SK-N-SH treated with all-trans-retinoic acid at 6 μM for 48 hours (cell line): ENCODE results near the gene PCBP3.
"Not testable (repeated sequence)": the region's sequence is repeated elsewhere in the genome, so short reads cannot be mapped to it uniquely, and the experiment has no call there.

Source experiments
- ATAC-seq: fragments of 200-7000 bp; cut with Tn5 transposase; 3 replicates; pipeline ENCODE4 v1.9.1; 2020; ENCODE audit warnings: mild to moderate bottlenecking, moderate library complexity
- ARNTL ChIP-seq: fragments of 450-650 bp; formaldehyde crosslinking; IDR thresholded peaks from 2 replicates; pipeline ENCODE4 v1.5.0; 2020; ENCODE audit warnings: low read depth, mild to moderate bottlenecking, moderate library complexity, borderline replicate concordance
- CSDC2 ChIP-seq: fragments of 250-450 bp; sonication (Bioruptor Pico); IDR thresholded peaks from 2 replicates; pipeline ENCODE4 v1.5.0; 2020; ENCODE audit warnings: mild to moderate bottlenecking, moderate library complexity
- ESRRG ChIP-seq: fragments of 250-450 bp; sonication (Bioruptor Pico); IDR thresholded peaks from 2 replicates; pipeline ENCODE4 v1.6.1; 2021; ENCODE audit warnings: mild to moderate bottlenecking
- GLIS3 ChIP-seq: fragments of 250-450 bp; sonication (Bioruptor Pico); IDR thresholded peaks from 2 replicates; pipeline ENCODE4 v1.5.0; 2020; ENCODE audit warnings: mild to moderate bottlenecking, moderate library complexity
- ISL1 ChIP-seq: fragments of 250-450 bp; sonication (Bioruptor Pico); IDR thresholded peaks from 2 replicates; pipeline ENCODE4 v2.1.2; 2022; ENCODE audit warnings: mild to moderate bottlenecking, moderate library complexity
- OSR1 ChIP-seq: fragments of 250-450 bp; sonication (Bioruptor Pico); IDR thresholded peaks from 2 replicates; pipeline ENCODE4 v1.8.0; 2022; ENCODE audit warnings: moderate library complexity, mild to moderate bottlenecking, inconsistent platforms
- PPARA ChIP-seq: fragments of 250-450 bp; sonication (Bioruptor Pico); IDR thresholded peaks from 2 replicates; pipeline ENCODE4 v1.5.0; 2020; ENCODE audit warnings: mild to moderate bottlenecking, borderline replicate concordance
- RARB ChIP-seq: fragments of 250-450 bp; sonication (Bioruptor Pico); IDR thresholded peaks from 2 replicates; pipeline ENCODE4 v1.8.0; 2021; ENCODE audit warnings: mild to moderate bottlenecking, moderate library complexity
- SNAI2 ChIP-seq: fragments of 250-450 bp; sonication (Bioruptor Pico); IDR thresholded peaks from 2 replicates; pipeline ENCODE4 v1.5.0; 2020; ENCODE audit warnings: mild to moderate bottlenecking, moderate library complexity
- TCF4 ChIP-seq: fragments of 250-450 bp; sonication (Bioruptor Pico); IDR thresholded peaks from 2 replicates; pipeline ENCODE4 v1.8.0; 2021; ENCODE audit warnings: mild to moderate bottlenecking, moderate library complexity, borderline replicate concordance
- TOX ChIP-seq: fragments of 250-450 bp; sonication (Bioruptor Pico); IDR thresholded peaks from 2 replicates; pipeline ENCODE4 v1.8.0; 2021; ENCODE audit warnings: mild to moderate bottlenecking, moderate library complexity, borderline replicate concordance
- ZC3H10 ChIP-seq: fragments of 250-450 bp; sonication (Bioruptor Pico); IDR thresholded peaks from 2 replicates; pipeline ENCODE4 v1.5.1; 2021; ENCODE audit warnings: mild to moderate bottlenecking, moderate library complexity
- ZFP3 ChIP-seq: fragments of 250-450 bp; sonication (Bioruptor Pico); IDR thresholded peaks from 2 replicates; pipeline ENCODE4 v1.5.0; 2020; ENCODE audit warnings: mild to moderate bottlenecking, moderate library complexity
- ZNF565 ChIP-seq: fragments of 450-650 bp; formaldehyde crosslinking; conservative IDR thresholded peaks from 2 replicates; pipeline ENCODE4 v1.5.0; 2020; ENCODE audit warnings: low read depth, mild to moderate bottlenecking, moderate library complexity
- ZNF70 ChIP-seq: fragments of 450-650 bp; formaldehyde crosslinking; IDR thresholded peaks from 2 replicates; pipeline ENCODE4 v1.5.0; 2020; ENCODE audit warnings: mild to moderate bottlenecking, moderate library complexity
- ZNF8 ChIP-seq: fragments of 450-650 bp; formaldehyde crosslinking; IDR thresholded peaks from 2 replicates; pipeline ENCODE4 v1.5.0; 2020; ENCODE audit warnings: mild to moderate bottlenecking, moderate library complexity
- TF ChIP-seq, protein P1 (sequence below): fragments of 250-450 bp; sonication (Bioruptor Pico); IDR thresholded peaks from 2 replicates; pipeline ENCODE4 v1.5.1; 2021; ENCODE audit warnings: mild to moderate bottlenecking, moderate library complexity
- TF ChIP-seq, protein P2 (sequence below): fragments of 250-450 bp; sonication (Bioruptor Pico); IDR thresholded peaks from 2 replicates; pipeline ENCODE4 v1.8.0; 2021; ENCODE audit warnings: low read depth, mild to moderate bottlenecking, moderate library complexity, borderline replicate concordance
- TF ChIP-seq, protein P3 (sequence below): fragments of 250-450 bp; sonication (Bioruptor Pico); IDR thresholded peaks from 2 replicates; pipeline ENCODE4 v1.5.1; 2020; ENCODE audit warnings: low read depth, mild to moderate bottlenecking, moderate library complexity
- TF ChIP-seq, protein P4 (sequence below): fragments of 250-450 bp; sonication (Bioruptor Pico); IDR thresholded peaks from 2 replicates; pipeline ENCODE4 v1.8.0; 2020; ENCODE audit warnings: mild to moderate bottlenecking, moderate library complexity, borderline replicate concordance

The PCBP3 gene

DNA sequence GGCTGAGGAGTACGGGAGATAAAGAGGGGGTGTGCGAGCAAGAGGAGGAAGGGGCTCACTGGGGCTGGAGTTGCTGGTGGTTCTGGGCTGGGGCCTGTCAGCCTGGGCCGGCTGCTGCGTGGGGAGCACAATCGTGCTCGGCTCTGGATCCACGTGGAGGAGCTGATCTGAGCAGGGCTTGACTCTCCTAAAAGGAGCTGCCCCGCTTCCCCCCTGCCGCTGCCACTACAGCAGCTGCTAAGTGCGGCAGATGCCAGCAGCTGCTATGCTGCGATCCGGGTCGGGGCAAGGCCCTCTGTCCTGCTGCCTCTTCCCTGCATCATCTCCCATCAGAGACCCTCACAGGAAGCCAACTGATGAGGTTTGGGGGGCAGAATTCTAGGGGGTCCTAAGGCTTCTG lies 165.9 kb downstream of the PCBP3 start:
- TF ChIP-seq CSDC2 (no peak), ZFP3 (CRISPR knock-in tag) (no peak), ZC3H10 (CRISPR knock-in tag) (no peak), OSR1 (CRISPR knock-in tag) (no peak), PPARA (CRISPR knock-in tag) (no peak), GLIS3 (CRISPR knock-in tag) (no peak), TCF4 (CRISPR knock-in tag) (no peak), ZNF565 (CRISPR knock-in tag) (no peak), ZNF8 (CRISPR knock-in tag) (no peak), TOX (CRISPR knock-in tag) (no peak), ZNF70 (CRISPR knock-in tag) (no peak)
- TF ChIP-seq, protein P1, sequence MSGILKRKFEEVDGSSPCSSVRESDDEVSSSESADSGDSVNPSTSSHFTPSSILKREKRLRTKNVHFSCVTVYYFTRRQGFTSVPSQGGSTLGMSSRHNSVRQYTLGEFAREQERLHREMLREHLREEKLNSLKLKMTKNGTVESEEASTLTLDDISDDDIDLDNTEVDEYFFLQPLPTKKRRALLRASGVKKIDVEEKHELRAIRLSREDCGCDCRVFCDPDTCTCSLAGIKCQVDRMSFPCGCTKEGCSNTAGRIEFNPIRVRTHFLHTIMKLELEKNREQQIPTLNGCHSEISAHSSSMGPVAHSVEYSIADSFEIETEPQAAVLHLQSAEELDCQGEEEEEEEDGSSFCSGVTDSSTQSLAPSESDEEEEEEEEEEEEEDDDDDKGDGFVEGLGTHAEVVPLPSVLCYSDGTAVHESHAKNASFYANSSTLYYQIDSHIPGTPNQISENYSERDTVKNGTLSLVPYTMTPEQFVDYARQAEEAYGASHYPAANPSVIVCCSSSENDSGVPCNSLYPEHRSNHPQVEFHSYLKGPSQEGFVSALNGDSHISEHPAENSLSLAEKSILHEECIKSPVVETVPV, result no peak
- TF ChIP-seq, protein P2, sequence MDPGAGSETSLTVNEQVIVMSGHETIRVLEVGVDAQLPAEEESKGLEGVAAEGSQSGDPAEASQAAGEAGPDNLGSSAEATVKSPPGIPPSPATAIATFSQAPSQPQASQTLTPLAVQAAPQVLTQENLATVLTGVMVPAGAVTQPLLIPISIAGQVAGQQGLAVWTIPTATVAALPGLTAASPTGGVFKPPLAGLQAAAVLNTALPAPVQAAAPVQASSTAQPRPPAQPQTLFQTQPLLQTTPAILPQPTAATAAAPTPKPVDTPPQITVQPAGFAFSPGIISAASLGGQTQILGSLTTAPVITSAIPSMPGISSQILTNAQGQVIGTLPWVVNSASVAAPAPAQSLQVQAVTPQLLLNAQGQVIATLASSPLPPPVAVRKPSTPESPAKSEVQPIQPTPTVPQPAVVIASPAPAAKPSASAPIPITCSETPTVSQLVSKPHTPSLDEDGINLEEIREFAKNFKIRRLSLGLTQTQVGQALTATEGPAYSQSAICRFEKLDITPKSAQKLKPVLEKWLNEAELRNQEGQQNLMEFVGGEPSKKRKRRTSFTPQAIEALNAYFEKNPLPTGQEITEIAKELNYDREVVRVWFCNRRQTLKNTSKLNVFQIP (CRISPR knock-in tag), result no peak
- TF ChIP-seq, protein P3, sequence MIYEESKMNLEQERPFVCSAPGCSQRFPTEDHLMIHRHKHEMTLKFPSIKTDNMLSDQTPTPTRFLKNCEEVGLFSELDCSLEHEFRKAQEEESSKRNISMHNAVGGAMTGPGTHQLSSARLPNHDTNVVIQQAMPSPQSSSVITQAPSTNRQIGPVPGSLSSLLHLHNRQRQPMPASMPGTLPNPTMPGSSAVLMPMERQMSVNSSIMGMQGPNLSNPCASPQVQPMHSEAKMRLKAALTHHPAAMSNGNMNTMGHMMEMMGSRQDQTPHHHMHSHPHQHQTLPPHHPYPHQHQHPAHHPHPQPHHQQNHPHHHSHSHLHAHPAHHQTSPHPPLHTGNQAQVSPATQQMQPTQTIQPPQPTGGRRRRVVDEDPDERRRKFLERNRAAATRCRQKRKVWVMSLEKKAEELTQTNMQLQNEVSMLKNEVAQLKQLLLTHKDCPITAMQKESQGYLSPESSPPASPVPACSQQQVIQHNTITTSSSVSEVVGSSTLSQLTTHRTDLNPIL, result no peak
- ATAC-seq, result no peak

DNA sequence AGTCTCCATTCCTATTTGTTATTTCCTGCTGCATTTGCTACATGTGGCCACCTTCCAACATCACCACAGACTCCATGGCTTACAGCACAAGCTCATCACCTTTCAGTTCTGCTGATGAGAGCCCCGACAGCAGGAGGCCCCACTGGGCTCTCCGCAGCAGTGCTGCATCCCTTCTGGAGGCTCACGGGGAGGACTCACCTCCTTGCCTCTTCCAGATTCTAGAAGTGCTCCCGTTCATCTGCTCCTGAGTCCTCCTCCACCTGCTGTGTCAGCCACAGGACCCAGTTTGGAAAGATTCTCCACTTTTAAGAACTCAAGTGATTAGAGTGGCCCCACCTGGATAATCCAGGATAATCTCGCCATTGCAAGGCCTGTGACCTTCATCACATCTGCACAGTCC lies 167.6 kb downstream of the PCBP3 start:
- no peak for ATAC-seq
- no peak for TF ChIP-seq TCF4 (CRISPR knock-in tag)
- no peak for TF ChIP-seq ZNF70 (CRISPR knock-in tag)
- TF ChIP-seq ISL1, result no peak
- no peak for TF ChIP-seq OSR1 (CRISPR knock-in tag)
- no peak for TF ChIP-seq ESRRG (CRISPR knock-in tag)
- TF ChIP-seq ARNTL (CRISPR knock-in tag), result no peak
- TF ChIP-seq, protein P1, result no peak
- no peak for TF ChIP-seq GLIS3 (CRISPR knock-in tag)
- TF ChIP-seq, protein P4, sequence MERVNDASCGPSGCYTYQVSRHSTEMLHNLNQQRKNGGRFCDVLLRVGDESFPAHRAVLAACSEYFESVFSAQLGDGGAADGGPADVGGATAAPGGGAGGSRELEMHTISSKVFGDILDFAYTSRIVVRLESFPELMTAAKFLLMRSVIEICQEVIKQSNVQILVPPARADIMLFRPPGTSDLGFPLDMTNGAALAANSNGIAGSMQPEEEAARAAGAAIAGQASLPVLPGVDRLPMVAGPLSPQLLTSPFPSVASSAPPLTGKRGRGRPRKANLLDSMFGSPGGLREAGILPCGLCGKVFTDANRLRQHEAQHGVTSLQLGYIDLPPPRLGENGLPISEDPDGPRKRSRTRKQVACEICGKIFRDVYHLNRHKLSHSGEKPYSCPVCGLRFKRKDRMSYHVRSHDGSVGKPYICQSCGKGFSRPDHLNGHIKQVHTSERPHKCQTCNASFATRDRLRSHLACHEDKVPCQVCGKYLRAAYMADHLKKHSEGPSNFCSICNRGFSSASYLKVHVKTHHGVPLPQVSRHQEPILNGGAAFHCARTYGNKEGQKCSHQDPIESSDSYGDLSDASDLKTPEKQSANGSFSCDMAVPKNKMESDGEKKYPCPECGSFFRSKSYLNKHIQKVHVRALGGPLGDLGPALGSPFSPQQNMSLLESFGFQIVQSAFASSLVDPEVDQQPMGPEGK, result no peak
- no peak for TF ChIP-seq SNAI2 (CRISPR knock-in tag)

DNA sequence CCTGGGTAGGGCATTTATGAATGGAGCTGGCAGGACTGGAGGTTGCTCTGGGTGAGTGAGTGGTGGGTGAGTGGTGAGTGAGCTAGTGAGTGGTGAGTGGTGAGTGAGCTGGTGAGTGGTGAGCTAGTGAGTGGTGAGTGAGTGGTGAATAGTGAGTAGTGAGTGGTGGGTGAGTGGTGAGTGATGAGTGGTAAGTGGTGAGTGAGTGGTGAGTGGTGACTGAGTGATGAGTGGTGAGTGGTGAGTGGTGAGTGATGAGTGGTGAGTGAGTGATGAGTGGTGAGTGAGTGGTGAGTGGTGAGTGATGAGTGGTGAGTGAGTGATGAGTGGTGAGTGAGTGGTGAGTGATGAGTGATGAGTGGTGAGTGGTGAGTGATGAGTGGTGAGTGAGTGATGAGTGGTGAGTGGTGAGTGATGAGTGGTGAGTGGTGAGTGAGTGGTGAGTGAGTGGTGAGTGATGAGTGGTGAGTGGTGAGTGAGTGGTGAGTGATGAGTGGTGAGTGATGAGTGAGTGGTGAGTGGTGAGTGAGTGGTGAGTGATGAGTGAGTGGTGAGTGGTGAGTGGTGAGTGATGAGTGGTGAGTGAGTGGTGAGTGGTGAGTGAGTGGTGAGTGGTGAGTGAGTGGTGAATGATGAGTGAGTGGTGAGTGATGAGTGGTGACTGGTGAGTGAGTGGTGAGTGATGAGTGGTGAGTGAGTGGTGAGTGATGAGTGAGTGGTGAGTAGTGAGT lies 170.8 kb downstream of the PCBP3 start:
- not testable (repeated sequence) for ATAC-seq

DNA sequence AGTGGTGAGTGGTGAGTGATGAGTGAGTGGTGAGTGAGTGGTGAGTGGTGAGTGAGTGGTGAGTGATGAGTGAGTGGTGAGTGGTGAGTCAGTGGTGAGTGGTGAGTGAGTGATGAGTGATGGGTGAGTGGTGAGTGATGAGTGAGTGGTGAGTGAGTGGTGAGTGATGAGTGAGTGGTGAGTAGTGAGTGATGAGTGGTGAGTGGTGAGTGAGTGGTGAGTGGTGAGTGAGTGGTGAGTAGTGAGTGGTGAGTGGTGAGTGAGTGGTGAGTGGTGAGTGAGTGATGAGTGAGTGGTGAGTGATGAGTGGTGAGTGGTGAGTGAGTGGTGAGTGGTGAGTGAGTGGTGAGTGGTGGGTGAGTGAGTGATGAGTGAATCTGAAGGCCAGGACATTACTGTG lies 172.3 kb downstream of the PCBP3 start:
- not testable (repeated sequence) for ATAC-seq

DNA sequence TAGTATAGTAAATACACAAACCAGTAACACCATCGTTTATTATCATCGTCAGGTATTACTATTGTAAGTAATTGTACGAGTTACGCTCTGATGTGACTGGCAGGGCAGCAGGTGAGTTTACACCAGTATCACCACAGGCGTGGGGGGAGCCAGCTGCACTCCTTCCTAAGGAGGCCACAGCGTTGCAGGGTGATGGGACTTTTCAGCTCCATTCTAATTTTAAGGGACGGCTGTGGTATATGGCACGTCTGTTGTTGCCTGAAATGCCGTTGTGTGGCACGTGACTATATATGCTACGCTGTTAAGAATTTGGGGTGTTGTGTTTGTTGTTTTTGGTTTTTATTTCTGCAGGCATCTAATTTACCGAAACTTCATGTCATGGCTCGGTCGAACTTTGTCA lies 173.3 kb downstream of the PCBP3 start:
- TF ChIP-seq RARB (CRISPR knock-in tag), result no peak
- TF ChIP-seq, all 23 proteins: peak for 0
- no peak for ATAC-seq
